ENCODE measurements around the gene STRIP1.

Gene STRIP1

GRCh38 chr1:110091381-110091780 lies 57.0 kb downstream of the STRIP1 start:
- Histone ChIP-seq H3K4me1 (ENCODE audit: control insufficient read depth in 1 of 2, insufficient read depth in 2 of 2, low read length in 2 of 2) (no peaks in the 10 kb centered on the region), H3K9ac (ENCODE audit: low read depth in 1 of 2, low read length in 2 of 2) (no peak overlapping the region), H3K9me3 (ENCODE audit: control insufficient read depth in 1 of 2, low read length in 2 of 2) (no peaks in the 10 kb centered on the region), H3K27ac (ENCODE audit: low read depth, low read length) (no peak overlapping the region), H3K36me3 (ENCODE audit: control insufficient read depth in 1 of 2, insufficient read depth in 2 of 2, low read length in 2 of 2) (no peaks in the 10 kb centered on the region), H3K4me3 (ENCODE audit: low read depth in 1 of 2, low read length in 2 of 2) (no peak overlapping the region), H3K27me3 (ENCODE audit: control insufficient read depth in 1 of 2, insufficient read depth in 2 of 2, low read length in 2 of 2) (peaks cover 5 to 19% of the 10 kb centered on the region in 2 donors)

- peaks cover 5 to 19% of the 10 kb centered on the region in 2 donors for H3K27me3 ChIP-seq (ENCODE audit: control insufficient read depth in 1 of 2, insufficient read depth in 2 of 2, low read length in 2 of 2)
- no peaks in the 10 kb centered on the region for H3K36me3 ChIP-seq (ENCODE audit: control insufficient read depth in 1 of 2, insufficient read depth in 2 of 2, low read length in 2 of 2)
- no peaks in the 10 kb centered on the region for H3K9me3 ChIP-seq (ENCODE audit: control insufficient read depth in 1 of 2, low read length in 2 of 2)
- H3K9ac ChIP-seq (ENCODE audit: low read depth in 1 of 2, low read length in 2 of 2) = no peak overlapping the region
- H3K27ac ChIP-seq (ENCODE audit: low read depth, low read length) = no peak overlapping the region
- no peak overlapping the region for H3K4me3 ChIP-seq (ENCODE audit: low read depth in 1 of 2, low read length in 2 of 2)
- no peaks in the 10 kb centered on the region for H3K4me1 ChIP-seq (ENCODE audit: control insufficient read depth in 1 of 2, insufficient read depth in 2 of 2, low read length in 2 of 2)
These were observed 57.4 kb downstream of the STRIP1 start for GRCh38 chr1:110091791-110092190.

- Histone ChIP-seq H3K27ac (ENCODE audit: low read depth, low read length) (no peak overlapping the region), H3K4me1 (ENCODE audit: control insufficient read depth in 1 of 2, insufficient read depth in 2 of 2, low read length in 2 of 2) (no peaks in the 10 kb centered on the region), H3K9me3 (ENCODE audit: control insufficient read depth in 1 of 2, low read length in 2 of 2) (no peaks in the 10 kb centered on the region), H3K9ac (ENCODE audit: low read depth in 1 of 2, low read length in 2 of 2) (no peak overlapping the region), H3K4me3 (ENCODE audit: low read depth in 1 of 2, low read length in 2 of 2) (no peak overlapping the region), H3K27me3 (ENCODE audit: control insufficient read depth in 1 of 2, insufficient read depth in 2 of 2, low read length in 2 of 2) (peaks cover 5 to 17% of the 10 kb centered on the region in 2 donors), H3K36me3 (ENCODE audit: control insufficient read depth in 1 of 2, insufficient read depth in 2 of 2, low read length in 2 of 2) (no peaks in the 10 kb centered on the region)
These were observed 58.6 kb downstream of the STRIP1 start for GRCh38 chr1:110092991-110093390.

GRCh38 chr1:110094931-110095654 lies 60.7 kb downstream of the STRIP1 start:
- Histone ChIP-seq H3K27me3 (ENCODE audit: control insufficient read depth in 1 of 2, insufficient read depth in 2 of 2, low read length in 2 of 2) (peaks cover 5 to 21% of the 10 kb centered on the region in 2 donors), H3K9ac (ENCODE audit: low read depth in 1 of 2, low read length in 2 of 2) (no peak overlapping the region), H3K4me1 (ENCODE audit: control insufficient read depth in 1 of 2, insufficient read depth in 2 of 2, low read length in 2 of 2) (no peaks in the 10 kb centered on the region), H3K9me3 (ENCODE audit: control insufficient read depth in 1 of 2, low read length in 2 of 2) (no peaks in the 10 kb centered on the region), H3K4me3 (ENCODE audit: low read depth in 1 of 2, low read length in 2 of 2) (no peak overlapping the region), H3K36me3 (ENCODE audit: control insufficient read depth in 1 of 2, insufficient read depth in 2 of 2, low read length in 2 of 2) (no peaks in the 10 kb centered on the region), H3K27ac (ENCODE audit: low read depth, low read length) (no peak overlapping the region)

GRCh38 chr1:110097507-110098221 lies 63.2 kb downstream of the STRIP1 start:
- Histone ChIP-seq H3K27me3 (ENCODE audit: control insufficient read depth in 1 of 2, insufficient read depth in 2 of 2, low read length in 2 of 2) (peaks cover 5 to 15% of the 10 kb centered on the region in 2 donors), H3K27ac (ENCODE audit: low read depth, low read length) (no peak overlapping the region), H3K36me3 (ENCODE audit: control insufficient read depth in 1 of 2, insufficient read depth in 2 of 2, low read length in 2 of 2) (no peaks in the 10 kb centered on the region), H3K4me1 (ENCODE audit: control insufficient read depth in 1 of 2, insufficient read depth in 2 of 2, low read length in 2 of 2) (no peaks in the 10 kb centered on the region), H3K9me3 (ENCODE audit: control insufficient read depth in 1 of 2, low read length in 2 of 2) (no peaks in the 10 kb centered on the region), H3K9ac (ENCODE audit: low read depth in 1 of 2, low read length in 2 of 2) (no peak overlapping the region), H3K4me3 (ENCODE audit: low read depth in 1 of 2, low read length in 2 of 2) (no peak overlapping the region)

- Histone ChIP-seq H3K36me3 (ENCODE audit: control insufficient read depth in 1 of 2, insufficient read depth in 2 of 2, low read length in 2 of 2) (no peaks in the 10 kb centered on the region), H3K27me3 (ENCODE audit: control insufficient read depth in 1 of 2, insufficient read depth in 2 of 2, low read length in 2 of 2) (peaks cover 5 to 11% of the 10 kb centered on the region in 2 donors), H3K4me1 (ENCODE audit: control insufficient read depth in 1 of 2, insufficient read depth in 2 of 2, low read length in 2 of 2) (no peaks in the 10 kb centered on the region), H3K9ac (ENCODE audit: low read depth in 1 of 2, low read length in 2 of 2) (no peak overlapping the region), H3K4me3 (ENCODE audit: low read depth in 1 of 2, low read length in 2 of 2) (no peak overlapping the region), H3K27ac (ENCODE audit: low read depth, low read length) (no peak overlapping the region), H3K9me3 (ENCODE audit: control insufficient read depth in 1 of 2, low read length in 2 of 2) (no peaks in the 10 kb centered on the region)
These were observed 64.0 kb downstream of the STRIP1 start for GRCh38 chr1:110098222-110099026.

GRCh38 chr1:110100335-110100734 lies 65.9 kb downstream of the STRIP1 start:
- no peak overlapping the region for H3K4me3 ChIP-seq (ENCODE audit: low read depth in 1 of 2, low read length in 2 of 2)
- no peaks in the 10 kb centered on the region for H3K4me1 ChIP-seq (ENCODE audit: control insufficient read depth in 1 of 2, insufficient read depth in 2 of 2, low read length in 2 of 2)
- no peaks in the 10 kb centered on the region for H3K36me3 ChIP-seq (ENCODE audit: control insufficient read depth in 1 of 2, insufficient read depth in 2 of 2, low read length in 2 of 2)
- peaks cover 0 to 11% of the 10 kb centered on the region in 2 donors for H3K27me3 ChIP-seq (ENCODE audit: control insufficient read depth in 1 of 2, insufficient read depth in 2 of 2, low read length in 2 of 2)
- no peak overlapping the region for H3K9ac ChIP-seq (ENCODE audit: low read depth in 1 of 2, low read length in 2 of 2)
- no peak overlapping the region for H3K27ac ChIP-seq (ENCODE audit: low read depth, low read length)
- H3K9me3 ChIP-seq (ENCODE audit: control insufficient read depth in 1 of 2, low read length in 2 of 2) = no peaks in the 10 kb centered on the region

GRCh38 chr1:110102081-110102480 lies 67.7 kb downstream of the STRIP1 start:
- H3K4me1 ChIP-seq (ENCODE audit: control insufficient read depth in 1 of 2, insufficient read depth in 2 of 2, low read length in 2 of 2) = no peaks in the 10 kb centered on the region
- no peaks in the 10 kb centered on the region for H3K9me3 ChIP-seq (ENCODE audit: control insufficient read depth in 1 of 2, low read length in 2 of 2)
- H3K27ac ChIP-seq (ENCODE audit: low read depth, low read length) = no peak overlapping the region
- H3K36me3 ChIP-seq (ENCODE audit: control insufficient read depth in 1 of 2, insufficient read depth in 2 of 2, low read length in 2 of 2) = no peaks in the 10 kb centered on the region
- H3K27me3 ChIP-seq (ENCODE audit: control insufficient read depth in 1 of 2, insufficient read depth in 2 of 2, low read length in 2 of 2) = peaks cover 0 to 4% of the 10 kb centered on the region in 2 donors
- H3K4me3 ChIP-seq (ENCODE audit: low read depth in 1 of 2, low read length in 2 of 2) = no peak overlapping the region
- H3K9ac ChIP-seq (ENCODE audit: low read depth in 1 of 2, low read length in 2 of 2) = no peak overlapping the region

All from duodenal mucosa (tissue), 2 donors.